NCI-H2029 (cell line): ENCODE data around the gene MSANTD2.

Experiments used
- DNase-seq: peaks from one replicate; lab custom pipeline; 2025; lab: John Stamatoyannopoulos, UW

Gene MSANTD2

DNA sequence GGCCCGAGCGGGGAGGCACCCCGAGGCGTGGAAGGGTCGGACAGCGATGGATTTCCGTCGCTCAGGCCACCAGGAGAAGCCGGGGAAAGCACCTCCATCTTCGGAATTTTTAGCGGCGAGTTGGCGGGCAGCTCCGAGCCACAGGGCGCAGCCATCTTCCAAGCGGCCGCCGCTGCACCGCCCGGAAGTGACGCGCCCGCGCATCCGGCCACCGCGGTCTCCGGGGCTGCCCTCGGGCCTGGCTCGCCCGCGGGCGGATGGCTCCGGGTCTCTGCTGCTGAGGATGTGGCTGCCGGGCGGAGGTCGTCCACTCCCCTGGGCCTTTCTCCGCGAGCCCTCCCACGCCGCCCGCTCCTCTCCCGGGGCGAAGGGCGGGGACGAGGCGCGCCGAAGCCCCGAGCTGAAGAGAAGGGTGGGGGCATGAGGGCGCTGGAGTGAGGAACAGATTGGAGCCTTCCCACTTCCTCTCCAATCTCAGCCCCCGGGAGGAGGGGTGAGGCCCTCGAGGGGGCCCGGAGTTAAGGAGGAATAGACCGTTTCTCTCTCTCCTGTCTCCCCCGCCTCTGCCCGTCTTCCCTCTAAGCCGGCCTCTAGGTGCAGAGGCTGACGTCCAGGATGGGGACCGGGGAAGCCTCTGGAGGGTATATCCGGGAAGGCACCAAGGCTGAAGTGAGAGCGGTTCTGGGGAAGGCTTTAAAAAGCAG, at the start of gene MSANTD2:
Gene MSANTD2 (minus strand): TSS at position 181 of the 704 bp plus-strand sequence. CDS start 26 bp downstream, at position 155.
- peak; percentile 31 for DNase-seq

DNA sequence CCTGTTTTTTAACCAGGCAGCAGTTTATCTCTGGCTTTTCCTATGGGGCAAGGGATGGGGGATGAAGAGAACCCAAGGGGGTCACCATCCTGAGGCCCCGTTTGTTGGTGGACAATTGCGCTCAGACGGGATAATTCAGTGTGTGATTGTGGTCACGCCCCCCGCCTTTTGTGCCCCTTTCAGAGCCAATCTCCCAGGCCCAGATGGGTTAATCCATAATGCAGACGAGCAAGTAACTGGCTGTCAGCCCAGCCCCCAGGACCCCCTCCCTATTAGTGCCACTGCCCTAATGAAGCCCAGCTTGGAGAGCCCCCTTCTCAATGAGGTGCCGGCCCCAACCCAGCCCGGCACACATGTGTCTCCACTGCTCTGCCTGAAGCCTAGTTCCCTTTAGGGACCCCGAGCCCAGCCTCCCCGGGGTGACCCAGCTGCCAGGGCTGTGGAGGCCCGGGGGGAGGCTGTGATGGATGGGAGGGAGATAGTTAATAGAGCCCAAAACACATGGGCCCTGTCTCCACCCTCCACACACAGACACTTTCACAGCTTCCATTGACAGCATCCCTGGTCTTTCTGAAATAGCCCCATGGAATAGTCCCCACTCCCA, 46.0 kb upstream of the MSANTD2 start:
- no peak for DNase-seq

- no peak for DNase-seq
Measured at GRCh38 chr11:124844664-124845079, 44.5 kb upstream of the MSANTD2 start.

- no peak for DNase-seq
Measured at GRCh38 chr11:124843616-124843910, 43.4 kb upstream of the MSANTD2 start.

- DNase-seq = no peak
Measured at GRCh38 chr11:124842305-124842704, 42.1 kb upstream of the MSANTD2 start.

DNA sequence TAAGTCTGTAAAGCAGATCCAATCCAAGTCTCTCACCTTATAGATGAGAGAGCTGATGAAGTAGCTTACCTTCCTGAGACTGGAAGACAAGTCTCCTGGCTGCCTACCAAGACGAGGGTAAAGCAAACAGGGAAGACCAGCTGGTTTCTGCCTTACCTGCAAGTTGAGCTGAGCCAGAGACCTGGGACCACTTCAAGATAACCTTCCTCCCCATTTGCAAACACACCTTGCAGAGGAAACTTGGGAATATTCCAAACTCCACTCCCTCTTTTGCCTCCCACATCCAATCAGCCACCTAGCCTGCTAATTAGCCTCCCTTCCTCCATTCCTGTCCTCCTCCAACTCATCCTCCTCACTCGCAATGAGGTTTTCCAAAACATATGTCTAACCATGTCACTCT, 41.6 kb upstream of the MSANTD2 start:
- no peak for DNase-seq

DNA sequence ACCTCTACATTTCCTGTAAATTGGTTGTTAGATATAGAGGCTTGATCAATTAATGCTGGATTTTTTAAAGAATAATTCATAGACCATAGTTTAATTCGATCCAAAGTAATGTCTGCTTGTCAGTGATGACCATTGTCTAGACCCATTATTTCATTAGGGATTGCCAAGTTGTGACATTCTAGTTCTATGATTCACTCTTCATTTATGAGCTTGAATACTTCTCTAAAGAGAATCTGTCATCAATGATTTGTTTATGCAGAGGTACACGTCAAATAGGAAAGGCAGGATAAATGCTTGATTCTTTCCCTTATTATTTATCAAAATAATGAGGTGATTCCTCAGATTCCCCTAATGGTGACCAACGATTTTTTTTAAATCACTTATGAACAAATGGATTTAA, 41.0 kb upstream of the MSANTD2 start:
- DNase-seq = no peak

GRCh38 chr11:124840666-124841065, 40.5 kb upstream of the MSANTD2 start:
- DNase-seq = no peak

DNA sequence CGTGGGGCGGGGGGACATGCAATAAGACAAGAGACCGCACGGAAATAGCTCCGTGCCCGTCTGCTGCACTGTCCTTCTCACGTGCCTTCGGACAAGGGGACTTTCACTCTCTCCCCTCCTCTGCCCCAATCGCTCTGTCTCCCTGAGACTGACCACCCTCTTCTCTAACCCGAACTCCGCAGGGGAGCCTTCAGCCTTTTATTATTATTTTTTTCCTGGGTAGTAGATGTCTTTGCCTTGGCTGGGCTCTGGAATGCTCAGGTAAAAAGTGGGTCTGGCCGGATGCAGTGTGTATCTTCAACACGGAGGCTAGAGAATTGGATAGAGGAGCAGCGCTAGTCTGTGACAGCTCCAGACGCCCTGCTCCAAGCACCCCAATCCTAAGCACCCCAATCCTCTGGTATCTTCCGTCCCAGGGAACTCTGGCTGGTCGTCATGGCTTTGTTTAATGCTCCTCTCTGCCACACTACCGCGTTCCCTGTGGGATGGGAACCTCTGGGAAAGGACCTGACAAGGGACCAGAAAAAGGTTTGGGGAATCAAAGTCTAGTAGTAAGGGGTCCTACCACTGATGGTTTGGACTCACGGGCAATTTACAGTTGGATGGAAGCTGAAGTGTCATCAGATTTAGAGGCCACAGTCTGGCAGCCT, 39.9 kb upstream of the MSANTD2 start:
- DNase-seq = no peak

GRCh38 chr11:124839128-124839971, 39.1 kb upstream of the MSANTD2 start:
- DNase-seq = no peak

DNA sequence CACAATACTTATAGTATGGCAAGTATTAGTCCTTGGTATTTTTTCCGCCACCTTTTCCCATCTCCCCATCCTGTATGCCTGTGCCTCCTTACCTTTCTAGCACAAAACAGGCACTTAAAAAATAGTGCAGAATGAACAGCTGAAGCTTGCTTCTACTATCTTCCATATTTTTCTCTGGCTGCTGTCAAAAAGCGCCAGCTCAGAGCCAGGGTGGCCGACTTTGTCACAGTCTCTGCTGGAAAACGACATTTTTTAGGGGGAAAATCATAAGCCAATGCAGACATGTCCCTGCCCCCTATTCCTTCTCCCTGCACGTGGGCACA, 38.6 kb upstream of the MSANTD2 start:
- no peak for DNase-seq

DNA sequence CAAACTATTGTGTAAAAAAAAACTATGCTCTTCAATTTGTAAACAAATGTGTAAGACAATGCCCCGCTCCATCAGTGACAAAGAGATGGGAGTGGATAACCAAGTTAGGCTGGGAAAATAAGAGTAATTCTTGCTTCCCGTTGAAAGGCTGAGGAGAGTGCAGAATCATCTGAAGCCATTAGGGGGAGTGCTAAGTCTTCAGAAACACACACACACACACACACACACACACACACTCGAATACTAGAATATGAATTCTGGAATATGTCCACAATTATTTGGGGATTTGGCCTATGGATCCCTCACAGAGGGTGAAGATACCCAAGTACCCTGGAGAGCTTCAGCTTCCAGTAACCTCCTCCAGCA, 37.3 kb upstream of the MSANTD2 start:
- no peak for DNase-seq

- DNase-seq = no peak
Measured at GRCh38 chr11:124835918-124836317, 35.7 kb upstream of the MSANTD2 start.

DNA sequence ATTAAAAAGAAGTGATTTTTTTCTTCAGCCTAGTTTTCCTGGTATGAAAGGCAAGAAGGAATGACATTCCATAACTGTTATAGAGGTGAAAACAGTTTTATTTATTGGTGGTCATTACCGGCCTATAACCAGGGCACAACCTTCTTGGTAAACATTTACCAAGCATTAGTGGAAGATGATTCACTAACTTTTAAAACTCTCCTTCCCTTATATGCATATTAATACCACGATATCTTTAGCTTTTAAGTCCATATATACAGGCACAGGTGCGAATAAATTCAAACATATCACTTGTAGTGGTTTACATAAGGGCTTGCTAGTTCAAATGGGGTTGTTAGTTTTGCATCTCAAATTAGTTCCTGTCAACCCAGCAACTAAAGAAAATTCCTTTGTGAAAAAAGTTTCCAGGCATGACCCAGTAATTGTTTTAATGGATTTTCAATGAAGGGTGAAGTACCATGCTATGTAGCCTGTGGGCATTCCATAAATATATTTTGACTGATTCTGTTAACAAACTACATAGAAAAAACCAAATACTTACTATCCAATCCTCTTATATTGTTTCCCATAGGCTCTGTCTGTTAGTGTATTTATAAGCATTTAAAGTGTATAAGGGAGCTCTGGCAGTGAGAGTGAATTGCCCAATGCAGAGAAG, 34.4 kb upstream of the MSANTD2 start:
- no peak for DNase-seq

DNA sequence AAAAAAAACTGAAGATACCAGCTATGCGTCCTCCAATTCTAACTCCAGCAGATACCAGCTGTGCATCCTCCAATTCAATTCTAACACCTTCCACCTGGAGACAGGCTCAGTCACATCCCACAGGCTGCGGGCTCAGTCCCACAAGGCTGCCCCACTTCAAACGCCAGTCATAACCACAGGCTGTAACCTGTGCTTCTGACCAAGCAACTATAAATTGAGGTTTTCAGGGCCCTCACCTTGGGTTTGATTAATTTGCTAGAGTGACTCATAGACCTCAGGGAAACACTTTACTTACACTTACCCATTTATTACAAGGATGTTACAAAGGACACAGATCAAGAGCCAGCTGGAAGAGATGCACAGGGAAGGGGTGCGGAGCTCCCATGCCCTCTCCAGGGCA, 32.4 kb upstream of the MSANTD2 start:
- no peak for DNase-seq

GRCh38 chr11:124831897-124832296, 31.7 kb upstream of the MSANTD2 start:
- DNase-seq = no peak

- DNase-seq = no peak
Measured at GRCh38 chr11:124830749-124831148, 30.5 kb upstream of the MSANTD2 start.

DNA sequence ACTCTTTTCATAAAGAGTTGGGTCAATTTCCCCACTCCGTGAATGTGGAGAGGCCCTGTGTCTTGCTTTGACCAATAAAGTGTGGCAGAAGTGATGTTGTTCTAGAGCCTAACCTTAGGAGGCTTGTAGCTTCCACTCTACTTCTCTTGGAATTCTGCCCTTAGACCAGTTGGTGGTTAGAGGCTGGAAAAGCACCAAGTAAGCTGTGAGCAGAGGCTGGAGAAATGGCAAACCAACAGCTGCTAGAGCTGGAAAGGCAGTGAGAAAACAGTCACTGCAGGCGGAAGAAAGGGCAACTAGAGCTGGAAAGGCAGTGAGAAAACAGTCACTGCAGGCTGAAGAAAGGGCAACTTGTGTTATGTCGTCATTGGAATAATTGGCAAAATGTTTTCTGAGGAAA, 29.8 kb upstream of the MSANTD2 start:
- no peak for DNase-seq

GRCh38 chr11:124825876-124826275, 25.7 kb upstream of the MSANTD2 start:
- no peak for DNase-seq

- DNase-seq = no peak
Measured at GRCh38 chr11:124823512-124824376, 23.5 kb upstream of the MSANTD2 start.

- no peak for DNase-seq
Measured at GRCh38 chr11:124821995-124822730, 22.0 kb upstream of the MSANTD2 start.
